HEK293 (cell line): ENCODE results near the gene EIF3L.

Experiments
- BCL11B ChIP-seq: fragments of 450-650 bp; formaldehyde crosslinking; IDR thresholded peaks from 2 replicates; pipeline ENCODE4 v1.5.1; 2016; ENCODE audit warnings: low read depth, missing biosample characterization, missing genetic modification characterization
- EGR2 ChIP-seq: fragments of 450-650 bp; formaldehyde crosslinking; IDR thresholded peaks from 2 replicates; pipeline ENCODE4 v1.5.1; 2016; ENCODE audit warnings: low read depth, missing biosample characterization, missing genetic modification characterization
- GLIS2 ChIP-seq: fragments of 450-650 bp; formaldehyde crosslinking; IDR thresholded peaks from 2 replicates; pipeline ENCODE4 v1.5.1; 2016; ENCODE audit warnings: missing biosample characterization, missing genetic modification characterization
- KLF8 ChIP-seq: fragments of 450-650 bp; formaldehyde crosslinking; IDR thresholded peaks from 2 replicates; pipeline ENCODE4 v1.5.1; 2016; ENCODE audit warnings: missing biosample characterization, missing genetic modification characterization
- PRDM2 ChIP-seq: fragments of 450-650 bp; formaldehyde crosslinking; IDR thresholded peaks from 2 replicates; pipeline ENCODE4 v1.5.1; 2016; ENCODE audit warnings: missing biosample characterization, missing genetic modification characterization, borderline replicate concordance
- PRDM6 ChIP-seq: fragments of 450-650 bp; formaldehyde crosslinking; IDR thresholded peaks from 2 replicates; pipeline ENCODE4 v1.5.1; 2017; ENCODE audit warnings: missing biosample characterization, missing genetic modification characterization
- SCRT2 ChIP-seq: fragments of 450-650 bp; formaldehyde crosslinking; IDR thresholded peaks from 2 replicates; pipeline ENCODE4 v1.5.1; 2016; ENCODE audit warnings: missing biosample characterization, missing genetic modification characterization
- TCF7L2 ChIP-seq: IDR thresholded peaks from 2 replicates; pipeline ENCODE4 v1.6.1; 2011; ENCODE audit warnings: low read depth, mild to moderate bottlenecking, inconsistent platforms, low read length, moderate library complexity, borderline replicate concordance
- ZBTB10 ChIP-seq: fragments of 450-650 bp; formaldehyde crosslinking; IDR thresholded peaks from 2 replicates; pipeline ENCODE4 v1.5.1; 2016; ENCODE audit warnings: missing biosample characterization, missing genetic modification characterization
- ZBTB8A ChIP-seq: fragments of 450-650 bp; formaldehyde crosslinking; IDR thresholded peaks from 2 replicates; pipeline ENCODE4 v1.5.1; 2016; ENCODE audit warnings: missing biosample characterization, missing genetic modification characterization
- ZFHX2 ChIP-seq: fragments of 450-650 bp; formaldehyde crosslinking; conservative IDR thresholded peaks from 2 replicates; pipeline ENCODE4 v1.5.1; 2016; ENCODE audit warnings: missing biosample characterization, missing genetic modification characterization
- ZNF132 ChIP-seq: fragments of 450-650 bp; formaldehyde crosslinking; IDR thresholded peaks from 2 replicates; pipeline ENCODE4 v1.5.1; 2017; ENCODE audit warnings: missing biosample characterization, missing genetic modification characterization, borderline replicate concordance
- ZNF133 ChIP-seq: fragments of 450-650 bp; formaldehyde crosslinking; IDR thresholded peaks from 2 replicates; pipeline ENCODE4 v1.5.1; 2016; ENCODE audit warnings: missing biosample characterization, missing genetic modification characterization
- ZNF19 ChIP-seq: fragments of 450-650 bp; formaldehyde crosslinking; IDR thresholded peaks from 2 replicates; pipeline ENCODE4; 2016; ENCODE audit warnings: missing biosample characterization, missing genetic modification characterization, low read depth
- ZNF239 ChIP-seq: fragments of 450-650 bp; formaldehyde crosslinking; IDR thresholded peaks from 2 replicates; pipeline ENCODE4 v1.5.1; 2016; ENCODE audit warnings: missing biosample characterization, missing genetic modification characterization
- ZNF362 ChIP-seq: fragments of 450-650 bp; formaldehyde crosslinking; IDR thresholded peaks from 2 replicates; pipeline ENCODE4 v1.5.1; 2016; ENCODE audit warnings: missing biosample characterization, missing genetic modification characterization
- ZNF366 ChIP-seq: fragments of 450-650 bp; formaldehyde crosslinking; conservative IDR thresholded peaks from 2 replicates; pipeline ENCODE4 v1.5.1; 2016; ENCODE audit warnings: missing biosample characterization, missing genetic modification characterization
- ZNF623 ChIP-seq: fragments of 450-650 bp; formaldehyde crosslinking; IDR thresholded peaks from 2 replicates; pipeline ENCODE4 v1.5.1; 2016; ENCODE audit warnings: missing biosample characterization, missing genetic modification characterization
- ZNF639 ChIP-seq: fragments of 450-650 bp; formaldehyde crosslinking; IDR thresholded peaks from 2 replicates; pipeline ENCODE4 v1.5.1; 2016; ENCODE audit warnings: missing biosample characterization, missing genetic modification characterization
- ZNF658 ChIP-seq: fragments of 450-650 bp; formaldehyde crosslinking; IDR thresholded peaks from 2 replicates; pipeline ENCODE4; 2016; ENCODE audit warnings: missing biosample characterization, missing genetic modification characterization
- ZNF76 ChIP-seq: fragments of 450-650 bp; formaldehyde crosslinking; IDR thresholded peaks from 2 replicates; pipeline ENCODE4; 2016; ENCODE audit warnings: low read depth, missing biosample characterization, missing genetic modification characterization, borderline replicate concordance
- ZSCAN23 ChIP-seq: fragments of 450-650 bp; formaldehyde crosslinking; IDR thresholded peaks from 2 replicates; pipeline ENCODE4 v1.5.1; 2016; ENCODE audit warnings: missing biosample characterization, missing genetic modification characterization

EIF3L gene

GRCh38 chr22:37907036-37907954 is 58.1 kb downstream of the EIF3L start (continued):
- TF ChIP-seq PRDM6 (no peak), ZNF639 (no peak), TCF7L2 (no peak), ZNF19 (tag by site-specific recombination) (no peak), ZBTB8A (tag by site-specific recombination) (peak; percentile 34; the same call in 1 of the 2 replicates), ZNF133 (no peak), ZSCAN23 (tag by site-specific recombination) (no peak), GLIS2 (tag by site-specific recombination) (peak; percentile 58; the same call in 1 of the 2 replicates), PRDM2 (tag by site-specific recombination) (no peak), ZNF239 (tag by site-specific recombination) (no peak), SCRT2 (tag by site-specific recombination) (peak; percentile 44; the same call in 1 of the 2 replicates), BCL11B (no peak), ZNF623 (tag by site-specific recombination) (no peak), ZBTB10 (tag by site-specific recombination) (peak; percentile 69; the same call in 1 of the 2 replicates), ZNF658 (no peak), ZNF362 (tag by site-specific recombination) (no peak), ZNF132 (tag by site-specific recombination) (no peak), ZFHX2 (tag by site-specific recombination) (peak; percentile 78), EGR2 (tag by site-specific recombination) (peak; percentile 75), KLF8 (no peak), ZNF366 (tag by site-specific recombination) (0 out of 2 replicates have a peak, but pooled peaks have one; percentile 18), ZNF76 (tag by site-specific recombination) (no peak)
- TF ChIP-seq, all 188 proteins: peak for 11
